SIG-M5 treated with dmso at 0.1 percent for 504 hours (cell line): ENCODE measurements around the gene TWF2.

Experiments used
- DNase-seq: peaks from one replicate; lab custom pipeline; 2025; ENCODE audit not compliant: unreplicated experiment; lab: John Stamatoyannopoulos, UW

TWF2 gene

GRCh38 chr3:52259035-52259434 lies 20.1 kb upstream of the TWF2 start:
- DNase-seq, result no peak

DNA sequence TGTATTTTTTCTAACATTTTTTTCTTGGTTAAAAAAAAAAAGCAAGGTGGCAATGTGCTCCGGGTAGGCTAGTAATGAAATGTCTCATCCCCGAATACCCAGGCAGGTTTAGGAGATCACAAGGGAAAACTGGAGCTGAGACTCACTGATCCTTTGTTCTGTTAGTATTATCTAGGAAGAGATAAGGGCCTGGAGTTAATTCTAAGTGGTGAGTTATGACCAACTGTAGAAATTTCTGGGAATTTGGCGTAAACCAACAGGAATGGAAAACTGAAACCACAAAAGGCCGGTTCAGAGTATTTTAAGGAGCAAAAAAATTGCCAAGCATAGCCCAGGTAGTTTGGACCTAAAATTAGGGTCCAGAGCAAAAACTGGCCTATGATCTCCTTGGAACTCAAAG lies 19.0 kb upstream of the TWF2 start:
- DNase-seq, result no peak

DNA sequence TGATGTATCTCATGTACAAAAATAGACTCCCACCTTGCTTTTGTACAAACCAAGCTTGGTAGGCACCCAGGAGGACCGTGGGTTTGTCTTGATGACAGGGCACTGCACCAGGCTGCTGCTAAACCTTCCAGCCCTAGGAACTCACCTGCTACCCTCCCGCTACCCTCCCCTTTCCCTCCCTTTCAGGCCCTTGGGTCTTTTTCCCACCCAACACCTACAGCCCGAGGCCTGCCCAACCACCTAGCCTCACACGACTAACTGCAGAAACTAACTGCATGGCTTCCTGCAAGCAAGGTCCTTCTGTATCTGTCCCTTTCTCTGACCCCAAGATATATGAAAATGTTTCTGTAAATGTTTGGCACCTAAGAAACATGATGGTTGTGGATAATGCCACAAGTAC lies 17.7 kb upstream of the TWF2 start:
- DNase-seq, result no peak

DNA sequence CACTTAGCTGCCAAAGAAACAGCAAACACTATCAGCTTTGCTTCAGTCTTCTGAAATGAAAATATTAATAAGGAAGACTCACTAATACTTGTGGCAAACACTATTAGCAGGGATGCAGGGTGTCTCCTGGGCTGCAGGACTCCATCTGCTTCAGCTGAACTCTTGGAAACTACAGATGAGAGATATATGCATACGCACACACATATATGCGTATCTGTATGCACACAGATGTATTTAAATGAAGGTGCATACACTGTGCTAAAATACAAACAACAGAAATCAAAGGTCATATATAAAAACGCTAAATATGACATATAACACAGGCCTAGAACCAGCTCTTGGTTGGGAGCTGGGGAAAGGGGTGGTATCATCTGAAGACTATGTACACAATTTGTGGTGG lies 17.2 kb upstream of the TWF2 start:
- DNase-seq, result no peak

GRCh38 chr3:52254608-52255007 lies 15.7 kb upstream of the TWF2 start:
- DNase-seq, result no peak

- DNase-seq, result peak; percentile 93
These were observed 14.7 kb upstream of the TWF2 start for GRCh38 chr3:52253314-52254304.

DNA sequence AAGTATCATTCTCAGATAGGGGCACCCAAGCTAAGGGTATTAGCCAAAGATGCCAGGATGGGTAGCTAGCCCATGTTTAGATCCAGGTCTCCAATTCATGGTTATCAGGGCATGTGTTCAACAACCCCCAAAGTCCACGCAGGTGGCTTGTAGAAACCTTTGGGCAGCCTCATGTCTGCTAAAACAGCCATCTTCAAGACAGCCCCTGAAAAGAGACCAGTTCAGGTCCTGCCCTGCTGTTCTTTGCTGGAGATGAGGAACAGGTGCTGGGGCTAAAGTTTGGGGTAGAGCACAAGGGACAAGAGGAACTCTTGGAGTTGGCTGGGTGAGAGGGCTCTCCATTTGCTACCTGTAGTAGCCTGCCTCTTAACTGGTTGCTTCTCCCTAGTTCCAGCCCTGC lies 11.2 kb upstream of the TWF2 start:
- DNase-seq, result no peak

DNA sequence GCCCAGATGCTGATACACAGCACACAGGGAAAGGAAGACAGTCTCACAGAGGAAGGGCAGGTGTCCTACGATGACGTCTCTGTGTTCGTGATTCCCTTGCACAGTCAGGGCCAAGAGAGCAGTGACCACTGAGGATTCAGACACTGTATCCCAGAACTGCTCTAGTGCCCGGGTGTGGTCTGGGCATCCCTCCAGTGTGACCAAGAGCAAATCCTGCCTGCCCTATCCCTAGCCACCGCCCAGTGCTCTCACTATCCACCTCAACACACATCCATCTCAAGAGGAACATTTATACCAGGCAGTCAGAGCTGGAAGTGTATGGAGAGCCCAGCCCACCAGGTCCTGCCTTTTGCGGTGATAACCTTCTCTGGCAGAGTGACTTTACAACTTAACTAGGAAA lies 10.7 kb upstream of the TWF2 start:
- no peak for DNase-seq

DNA sequence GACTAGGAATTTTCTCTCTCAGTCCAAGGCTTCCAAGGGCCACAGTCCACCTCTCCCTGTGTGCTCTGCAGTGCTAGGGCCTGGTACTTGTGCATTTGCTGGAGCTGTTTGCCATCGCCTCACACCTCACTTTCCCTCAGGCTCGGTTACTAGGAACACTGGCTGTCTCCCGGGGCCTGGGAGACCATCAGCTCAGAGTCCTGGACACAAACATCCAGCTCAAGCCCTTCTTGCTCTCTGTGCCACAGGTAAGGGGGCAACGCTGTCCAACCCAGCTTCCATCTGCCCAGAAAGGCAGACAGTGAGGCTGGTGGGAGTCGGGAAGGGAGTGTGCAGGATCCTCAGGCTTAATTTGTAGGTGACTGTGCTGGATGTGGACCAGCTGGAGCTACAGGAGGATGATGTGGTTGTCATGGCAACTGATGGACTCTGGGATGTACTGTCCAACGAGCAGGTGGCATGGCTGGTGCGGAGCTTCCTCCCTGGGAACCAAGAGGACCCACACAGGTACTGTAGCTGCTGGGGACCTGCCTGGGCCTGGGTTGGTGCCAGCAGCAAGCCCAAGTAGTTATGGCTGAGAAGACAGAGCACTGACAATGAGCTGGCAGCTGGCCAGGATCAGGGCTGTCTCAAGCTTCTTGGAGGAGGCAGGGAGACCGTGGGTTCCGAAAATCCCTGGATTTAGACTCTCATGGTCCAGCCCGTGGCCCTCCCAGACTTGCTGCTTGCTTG lies 10.0 kb upstream of the TWF2 start:
- DNase-seq, result no peak

GRCh38 chr3:52248165-52248541 lies 9.2 kb upstream of the TWF2 start:
- DNase-seq, result no peak

GRCh38 chr3:52247409-52248164 lies 8.6 kb upstream of the TWF2 start:
- DNase-seq, result no peak

DNA sequence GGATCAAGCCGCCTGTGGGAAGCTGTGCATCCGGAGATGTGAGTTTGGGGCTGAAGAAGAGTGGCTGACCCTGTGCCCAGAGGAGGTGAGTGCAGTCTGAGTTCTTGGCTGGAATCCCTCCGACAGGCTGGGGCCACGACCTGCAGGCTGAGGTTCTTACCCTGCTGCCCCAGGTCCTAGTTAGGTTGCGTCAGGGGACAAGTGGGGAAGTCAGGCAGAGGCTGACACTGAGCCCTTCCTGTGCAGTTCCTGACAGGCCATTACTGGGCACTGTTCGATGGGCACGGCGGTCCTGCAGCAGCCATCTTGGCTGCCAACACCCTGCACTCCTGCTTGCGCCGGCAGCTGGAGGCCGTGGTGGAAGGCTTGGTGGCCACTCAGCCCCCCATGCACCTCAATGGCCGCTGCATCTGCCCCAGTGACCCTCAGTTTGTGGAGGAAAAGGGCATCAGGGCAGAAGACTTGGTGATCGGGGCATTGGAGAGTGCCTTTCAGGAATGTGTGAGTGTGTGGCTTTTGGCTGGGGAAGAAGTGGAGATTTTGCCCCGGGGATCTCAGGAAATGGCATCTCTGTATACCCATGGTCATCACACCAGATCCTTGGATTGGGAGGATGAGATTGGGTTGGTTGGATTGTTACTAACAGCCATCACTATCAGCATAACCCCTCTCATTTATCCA lies 7.9 kb upstream of the TWF2 start:
- no peak for DNase-seq

DNA sequence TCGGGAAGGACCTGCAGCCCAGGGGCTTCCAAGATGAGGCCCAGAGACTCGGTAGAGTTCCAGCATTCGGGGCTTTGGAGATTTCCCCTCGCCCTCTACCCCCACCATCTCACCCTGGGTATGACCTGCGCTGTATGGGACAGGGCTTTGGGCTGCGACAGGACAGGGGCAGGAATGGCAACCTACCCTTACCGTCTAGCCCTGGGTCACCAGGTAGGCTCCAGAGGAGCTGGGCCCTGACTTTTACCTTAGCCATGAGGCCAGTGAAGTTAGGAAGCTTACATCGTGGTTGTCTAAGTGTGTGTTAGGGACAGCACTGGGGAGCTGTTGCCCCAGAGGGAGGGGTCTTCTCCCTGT lies 7.3 kb upstream of the TWF2 start:
- no peak for DNase-seq

DNA sequence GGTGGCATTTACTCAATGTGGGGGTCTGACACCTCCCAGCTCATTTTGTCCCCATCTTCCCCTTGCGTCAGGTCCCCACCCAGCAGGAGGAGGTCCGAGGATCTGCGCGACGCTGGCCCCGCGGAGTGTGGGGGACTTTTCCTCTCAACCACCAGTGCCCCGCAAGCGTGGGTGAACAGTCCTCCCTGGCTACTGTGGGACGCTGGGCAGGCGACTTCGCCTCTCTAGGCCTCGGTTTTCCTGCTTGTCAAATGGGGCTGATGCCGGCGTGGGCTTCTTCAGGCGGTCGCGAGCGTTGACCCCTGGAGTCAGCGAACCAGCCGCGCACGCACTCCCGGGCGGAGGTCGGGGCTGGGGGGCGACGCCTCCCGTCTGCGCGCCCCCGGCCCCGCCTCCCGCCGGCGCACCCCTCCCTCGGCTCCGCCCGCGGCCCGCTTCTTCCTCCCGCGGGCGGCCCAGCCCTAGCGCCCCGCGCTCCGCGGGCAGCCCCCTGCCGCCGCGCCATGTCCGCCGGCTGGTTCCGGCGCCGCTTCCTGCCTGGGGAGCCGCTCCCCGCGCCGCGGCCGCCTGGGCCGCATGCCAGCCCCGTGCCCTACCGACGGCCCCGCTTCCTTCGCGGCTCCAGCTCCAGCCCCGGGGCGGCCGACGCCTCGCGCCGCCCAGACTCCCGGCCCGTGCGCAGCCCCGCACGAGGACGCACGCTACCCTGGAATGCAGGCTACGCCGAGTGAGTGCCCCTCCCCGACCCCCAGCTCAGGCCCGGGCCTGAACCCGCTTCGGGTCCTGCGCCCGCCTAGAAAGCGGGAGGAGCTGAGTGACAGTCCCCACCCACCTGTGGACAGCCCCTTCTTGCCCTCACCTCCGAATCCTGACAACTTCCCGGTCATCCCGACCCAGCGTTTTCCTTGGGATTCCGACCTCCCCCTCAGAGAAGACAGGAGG lies 6.6 kb upstream of the TWF2 start, which contains the start of gene PPM1M:
PPM1M (plus strand) TSS at position 438 of the 942 bp plus-strand sequence; CDS start at position 504, 66 bp downstream.
- DNase-seq, result no peak

DNA sequence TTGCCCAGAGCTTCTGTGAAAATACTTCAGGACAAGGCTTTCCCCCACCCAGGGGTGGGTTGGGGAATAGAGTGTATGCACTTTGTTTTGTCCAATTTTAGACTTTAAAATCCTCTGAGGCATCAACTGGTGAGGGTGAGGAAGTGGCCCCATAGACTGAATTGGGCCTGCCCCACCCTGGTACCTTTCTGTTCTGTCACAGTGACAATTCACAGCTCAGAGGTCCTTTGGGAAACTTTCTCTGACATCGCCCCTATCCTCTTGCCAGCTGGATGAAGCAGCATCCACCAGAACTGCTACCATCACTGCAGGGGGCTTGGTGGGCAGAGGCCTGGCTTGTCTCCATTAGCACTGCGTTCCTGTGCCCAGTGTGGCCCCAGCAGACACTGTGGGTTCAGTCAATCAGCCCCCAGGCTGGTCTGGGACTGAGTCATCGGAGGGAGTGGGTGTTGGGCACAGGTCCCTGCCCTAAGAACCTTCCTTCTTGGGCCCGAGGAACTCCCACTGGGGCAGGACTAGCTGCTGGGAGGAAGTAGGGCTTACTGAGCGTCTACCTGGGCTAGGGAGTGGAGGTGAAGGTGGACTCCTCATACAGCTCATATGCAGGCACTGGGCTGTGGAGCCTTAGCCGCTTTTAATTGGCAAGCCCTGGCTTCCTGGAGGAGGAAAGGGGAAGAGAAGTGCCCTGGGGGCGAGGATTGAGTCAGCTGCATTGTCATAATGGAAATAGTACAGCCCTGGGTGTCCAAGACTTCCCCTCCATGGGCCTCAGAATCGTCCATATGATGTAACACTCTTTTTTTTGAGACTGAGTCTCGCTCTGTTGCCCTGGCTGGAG lies 5.1 kb upstream of the TWF2 start:
- DNase-seq, result peak; percentile 97

DNA sequence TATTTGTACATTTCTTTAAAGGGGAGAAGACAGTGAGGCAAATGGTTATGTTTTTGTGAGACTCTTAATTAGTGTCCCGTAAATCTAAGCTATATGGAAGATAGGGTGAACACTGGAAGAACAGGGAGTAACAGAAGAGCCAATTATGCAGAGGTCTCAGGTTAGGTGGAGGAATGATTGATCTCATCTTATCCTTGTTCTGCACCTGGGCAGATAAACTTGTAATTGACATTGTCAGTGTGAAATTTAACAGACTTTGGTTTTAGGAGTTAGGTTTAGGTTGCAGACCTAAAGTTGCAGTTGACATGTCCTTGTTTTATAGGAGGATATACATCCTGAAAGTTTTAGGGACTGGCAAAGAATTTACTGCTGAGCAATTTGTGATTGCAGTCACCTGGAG lies 3.1 kb upstream of the TWF2 start:
- no peak for DNase-seq

DNA sequence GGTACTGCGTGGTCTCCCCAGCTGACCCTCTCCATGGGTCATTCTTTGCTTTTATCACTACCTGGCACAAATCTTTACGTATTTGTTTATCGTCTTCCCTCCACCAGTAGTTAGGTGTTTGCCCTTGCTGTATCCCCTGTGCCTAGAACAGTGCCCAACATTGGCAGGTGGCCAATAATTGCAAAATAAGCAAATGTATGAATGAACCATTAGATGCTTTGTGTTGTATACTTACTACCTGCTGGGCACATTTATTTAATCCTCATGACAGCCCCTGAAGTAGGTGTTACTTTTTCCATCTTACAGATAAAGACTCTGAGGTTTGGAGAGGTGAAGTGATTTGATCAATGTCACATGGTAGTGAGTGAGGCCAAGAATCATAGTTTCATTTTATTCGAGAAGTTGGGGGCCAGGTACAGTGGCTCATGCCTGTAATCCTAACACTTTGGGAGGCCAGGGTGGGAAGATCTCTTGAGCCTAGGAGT lies 2.0 kb upstream of the TWF2 start:
- no peak for DNase-seq

- DNase-seq, result peak; percentile 57
These were observed 1.3 kb upstream of the TWF2 start for GRCh38 chr3:52240059-52240885.
